Panc1 (cell line): ENCODE data around the gene EMC1. TPM values are rescaled to one million over a fixed set of nuclear protein-coding genes. Genes with fewer than 3 reads are reported as not detected.
"Not testable (repeated sequence)": the region's sequence is repeated elsewhere in the genome, so short reads cannot be mapped to it uniquely, and the experiment has no call there.

ENCODE experiments used
- ATAC-seq: fragments of 200-7000 bp; cut with Tn5 transposase; 2 replicates; pipeline ENCODE4 v1.9.1; 2020; ENCODE audit warnings: mild to moderate bottlenecking, moderate library complexity
- BruUV-seq: library from RNA; stranded (reverse); fragments of 400-500 nt; replicated peaks from 2 replicates; lab custom pipeline; 2021; lab: Mats Ljungman, UMichigan
- CTCF ChIA-PET: fragments of 300-600 bp; sonication (Branson Sonifier 250); formaldehyde crosslinking; loops from one replicate; lab custom pipeline; 2022; ENCODE audit warnings: antibody characterized with exemption; lab: Charles Lee
- POLR2A ChIA-PET: fragments of 300-600 bp; sonication (Branson Sonifier 250); formaldehyde crosslinking; loops from one replicate; lab custom pipeline; 2022; ENCODE audit warnings: antibody characterized with exemption; lab: Charles Lee
- DNase-seq: peaks from one replicate; pipeline ENCODE4 v3.0.0-alpha.2; 2010; ENCODE audit warnings: low read depth, low spot score
- H3K27ac ChIP-seq: 2 replicates; pipeline ENCODE4 v1.5.1; 2011; ENCODE audit warnings: mild to moderate bottlenecking, low read length, inconsistent platforms
- H3K27me3 ChIP-seq: fragments of 200-500 bp; sonication (Bioruptor generic); 2 replicates; pipeline ENCODE4 v1.6.0; 2014; ENCODE audit warnings: low read length, inconsistent platforms; ENCODE audit not compliant: control insufficient read depth, insufficient read depth
- H3K36me3 ChIP-seq: fragments of 200-500 bp; sonication (Bioruptor generic); 2 replicates; pipeline ENCODE4 v1.5.1; 2014; ENCODE audit warnings: inconsistent platforms, mild to moderate bottlenecking, low read length, moderate library complexity; ENCODE audit not compliant: control insufficient read depth, insufficient read depth
- H3K4me1 ChIP-seq: 2 replicates; pipeline ENCODE4 v1.5.1; 2011; ENCODE audit warnings: inconsistent platforms, mild to moderate bottlenecking, low read length, moderate library complexity; ENCODE audit not compliant: control insufficient read depth, insufficient read depth
- H3K4me3 ChIP-seq, 2 experiments: 2 replicates each; pipeline ENCODE4 v1.5.1; 2011 to 2012; ENCODE audit warnings: low read depth in 2 of 2, low read length in 2 of 2, mild to moderate bottlenecking in 2 of 2, inconsistent platforms in 1 of 2, moderate library complexity in 1 of 2
- H3K9me3 ChIP-seq: fragments of 200-500 bp; sonication (Bioruptor generic); 2 replicates; pipeline ENCODE4 v1.5.1; 2014; ENCODE audit warnings: low read depth, mild to moderate bottlenecking, inconsistent platforms, low read length, moderate library complexity; ENCODE audit not compliant: control insufficient read depth, insufficient read depth
- POLR2AphosphoS5 ChIP-seq: IDR thresholded peaks from 2 replicates; pipeline ENCODE4 v1.6.1; 2012; ENCODE audit warnings: mild to moderate bottlenecking, low read depth, low read length, moderate library complexity
- SIN3A ChIP-seq: IDR thresholded peaks from 2 replicates; pipeline ENCODE4 v1.6.1; 2012; ENCODE audit warnings: low read depth, mild to moderate bottlenecking, low read length, moderate library complexity, borderline replicate concordance; ENCODE audit not compliant: insufficient read depth
- TCF7L2 ChIP-seq: IDR thresholded peaks from 2 replicates; pipeline ENCODE4 v1.6.1; 2011; ENCODE audit warnings: mild to moderate bottlenecking, low read depth, low read length, inconsistent platforms
- in situ Hi-C: cut with HindIII; loops from 2 replicates; pipeline ENCODE4 v1.10.0; 2016; ENCODE audit warnings: low sequenced_read_pairs, low pct_unique_long_range_greater_than_20kb
- intact Hi-C: fragments of 100-400 bp; cut with micrococcal nuclease; formaldehyde crosslinking; loops from one replicate; pipeline ENCODE4 v1.10.0; 2022; ENCODE audit not compliant: unreplicated experiment
- total RNA-seq: library from RNA; stranded (reverse); gene quantifications from one replicate; pipeline ENCODE4 v1.2.1, GENCODE V29; 2021; ENCODE audit not compliant: unreplicated experiment
- TF ChIP-seq, protein P1 (sequence below): fragments of 450-650 bp; IDR thresholded peaks from 2 replicates; pipeline ENCODE4 v1.5.1; 2017; ENCODE audit warnings: mild to moderate bottlenecking
- TF ChIP-seq, protein P2 (sequence below), 2 experiments: IDR thresholded peaks; 2 replicates each; pipeline ENCODE4 v1.6.1; 2011 to 2012; ENCODE audit warnings: low read depth in 2 of 2, control low read depth in 1 of 2, low read length in 1 of 2, mild to moderate bottlenecking in 1 of 2, moderate library complexity in 1 of 2; ENCODE audit not compliant: insufficient read depth in 1 of 2

Gene EMC1
- total RNA-seq, 1 experiment from 2014 or later: 103 TPM

DNA sequence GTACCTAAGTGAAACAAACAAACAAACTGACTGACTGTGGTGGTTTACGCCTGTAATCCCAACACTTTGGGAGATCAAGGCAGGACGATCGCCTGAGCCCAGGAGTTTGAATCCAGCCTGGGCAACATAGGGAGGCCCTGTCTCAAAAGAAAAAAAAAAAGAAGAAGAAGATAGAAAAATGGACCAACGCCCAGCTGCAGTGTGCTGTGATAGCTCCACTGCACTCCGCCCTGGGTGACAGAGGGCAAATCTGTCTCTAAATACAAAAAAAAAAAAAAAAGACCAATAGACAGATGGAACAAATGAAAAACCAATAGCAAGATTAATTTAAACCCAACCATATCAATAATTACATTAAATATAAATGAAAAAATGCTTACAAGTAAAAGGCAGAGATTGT is 23.3 kb upstream of the EMC1 start:
- Histone ChIP-seq H3K9me3 (no peaks in the 10 kb centered on the region), H3K27me3 (no peaks in the 10 kb centered on the region), H3K27ac (no peak overlapping the region), H3K4me3 (no peak overlapping the region), H3K36me3 (no peaks in the 10 kb centered on the region), H3K4me1 (no peaks in the 10 kb centered on the region)
- ATAC-seq (no peak), DNase-seq (no peak)
- ChIA-PET CTCF (no interaction called here), POLR2A (no interaction called here)
- in situ Hi-C loops (no loop called here), intact Hi-C loops (no loop called here)
- TF ChIP-seq, protein P1, sequence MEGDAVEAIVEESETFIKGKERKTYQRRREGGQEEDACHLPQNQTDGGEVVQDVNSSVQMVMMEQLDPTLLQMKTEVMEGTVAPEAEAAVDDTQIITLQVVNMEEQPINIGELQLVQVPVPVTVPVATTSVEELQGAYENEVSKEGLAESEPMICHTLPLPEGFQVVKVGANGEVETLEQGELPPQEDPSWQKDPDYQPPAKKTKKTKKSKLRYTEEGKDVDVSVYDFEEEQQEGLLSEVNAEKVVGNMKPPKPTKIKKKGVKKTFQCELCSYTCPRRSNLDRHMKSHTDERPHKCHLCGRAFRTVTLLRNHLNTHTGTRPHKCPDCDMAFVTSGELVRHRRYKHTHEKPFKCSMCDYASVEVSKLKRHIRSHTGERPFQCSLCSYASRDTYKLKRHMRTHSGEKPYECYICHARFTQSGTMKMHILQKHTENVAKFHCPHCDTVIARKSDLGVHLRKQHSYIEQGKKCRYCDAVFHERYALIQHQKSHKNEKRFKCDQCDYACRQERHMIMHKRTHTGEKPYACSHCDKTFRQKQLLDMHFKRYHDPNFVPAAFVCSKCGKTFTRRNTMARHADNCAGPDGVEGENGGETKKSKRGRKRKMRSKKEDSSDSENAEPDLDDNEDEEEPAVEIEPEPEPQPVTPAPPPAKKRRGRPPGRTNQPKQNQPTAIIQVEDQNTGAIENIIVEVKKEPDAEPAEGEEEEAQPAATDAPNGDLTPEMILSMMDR: no peak
- TF ChIP-seq, protein P2, sequence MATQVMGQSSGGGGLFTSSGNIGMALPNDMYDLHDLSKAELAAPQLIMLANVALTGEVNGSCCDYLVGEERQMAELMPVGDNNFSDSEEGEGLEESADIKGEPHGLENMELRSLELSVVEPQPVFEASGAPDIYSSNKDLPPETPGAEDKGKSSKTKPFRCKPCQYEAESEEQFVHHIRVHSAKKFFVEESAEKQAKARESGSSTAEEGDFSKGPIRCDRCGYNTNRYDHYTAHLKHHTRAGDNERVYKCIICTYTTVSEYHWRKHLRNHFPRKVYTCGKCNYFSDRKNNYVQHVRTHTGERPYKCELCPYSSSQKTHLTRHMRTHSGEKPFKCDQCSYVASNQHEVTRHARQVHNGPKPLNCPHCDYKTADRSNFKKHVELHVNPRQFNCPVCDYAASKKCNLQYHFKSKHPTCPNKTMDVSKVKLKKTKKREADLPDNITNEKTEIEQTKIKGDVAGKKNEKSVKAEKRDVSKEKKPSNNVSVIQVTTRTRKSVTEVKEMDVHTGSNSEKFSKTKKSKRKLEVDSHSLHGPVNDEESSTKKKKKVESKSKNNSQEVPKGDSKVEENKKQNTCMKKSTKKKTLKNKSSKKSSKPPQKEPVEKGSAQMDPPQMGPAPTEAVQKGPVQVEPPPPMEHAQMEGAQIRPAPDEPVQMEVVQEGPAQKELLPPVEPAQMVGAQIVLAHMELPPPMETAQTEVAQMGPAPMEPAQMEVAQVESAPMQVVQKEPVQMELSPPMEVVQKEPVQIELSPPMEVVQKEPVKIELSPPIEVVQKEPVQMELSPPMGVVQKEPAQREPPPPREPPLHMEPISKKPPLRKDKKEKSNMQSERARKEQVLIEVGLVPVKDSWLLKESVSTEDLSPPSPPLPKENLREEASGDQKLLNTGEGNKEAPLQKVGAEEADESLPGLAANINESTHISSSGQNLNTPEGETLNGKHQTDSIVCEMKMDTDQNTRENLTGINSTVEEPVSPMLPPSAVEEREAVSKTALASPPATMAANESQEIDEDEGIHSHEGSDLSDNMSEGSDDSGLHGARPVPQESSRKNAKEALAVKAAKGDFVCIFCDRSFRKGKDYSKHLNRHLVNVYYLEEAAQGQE (IDR thresholded peaks at IDR 0.05; ENCODE audit: insufficient read depth in 1 of 2, low read depth in 2 of 2, low read length in 1 of 2): no peak
- TF ChIP-seq POLR2AphosphoS5 (no peak), TCF7L2 (no peak), SIN3A (no peak)
- no TSS peak for BruUV-seq

DNA sequence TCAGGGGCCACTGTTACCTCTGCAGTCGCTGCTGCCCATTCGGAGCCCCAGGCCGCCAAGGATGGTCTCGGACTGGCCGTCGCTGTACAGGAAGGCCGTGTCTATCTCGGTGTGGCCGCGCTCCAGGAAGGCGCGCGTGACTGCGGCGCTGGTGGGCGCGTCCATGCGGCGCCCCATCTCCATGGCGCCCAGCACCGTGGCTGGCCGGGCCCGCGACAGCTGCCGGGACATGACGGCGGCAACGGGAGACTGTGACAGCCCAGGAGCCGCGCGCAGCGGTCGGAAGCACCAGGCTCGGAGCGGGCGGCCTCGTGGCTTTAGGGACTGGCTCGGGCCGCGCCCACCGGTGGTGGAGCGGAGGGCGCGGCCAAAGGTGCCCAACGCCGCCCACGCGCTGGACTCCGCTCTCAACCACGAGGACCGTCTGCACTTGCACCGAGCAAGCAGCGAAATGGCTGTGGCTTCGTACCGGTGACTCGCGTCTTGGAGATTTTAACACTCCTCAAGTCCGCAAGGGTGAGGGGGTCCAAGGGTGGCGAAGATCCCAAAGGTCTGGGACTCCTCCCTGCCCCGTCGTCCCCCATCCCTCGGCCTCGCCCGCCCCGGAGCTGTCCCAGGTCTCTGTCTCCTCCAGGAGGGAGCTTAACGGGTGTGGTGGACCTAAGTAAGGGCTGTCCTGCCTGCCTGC is 22.7 kb upstream of the EMC1 start:
- DNase-seq, intact Hi-C loops, POLR2A ChIA-PET, BruUV-seq, ATAC-seq, H3K27me3 ChIP-seq, H3K9me3 ChIP-seq, H3K4me3 ChIP-seq, H3K27ac ChIP-seq, CTCF ChIA-PET, H3K4me1 ChIP-seq, in situ Hi-C loops, H3K36me3 ChIP-seq: not testable (repeated sequence)

DNA sequence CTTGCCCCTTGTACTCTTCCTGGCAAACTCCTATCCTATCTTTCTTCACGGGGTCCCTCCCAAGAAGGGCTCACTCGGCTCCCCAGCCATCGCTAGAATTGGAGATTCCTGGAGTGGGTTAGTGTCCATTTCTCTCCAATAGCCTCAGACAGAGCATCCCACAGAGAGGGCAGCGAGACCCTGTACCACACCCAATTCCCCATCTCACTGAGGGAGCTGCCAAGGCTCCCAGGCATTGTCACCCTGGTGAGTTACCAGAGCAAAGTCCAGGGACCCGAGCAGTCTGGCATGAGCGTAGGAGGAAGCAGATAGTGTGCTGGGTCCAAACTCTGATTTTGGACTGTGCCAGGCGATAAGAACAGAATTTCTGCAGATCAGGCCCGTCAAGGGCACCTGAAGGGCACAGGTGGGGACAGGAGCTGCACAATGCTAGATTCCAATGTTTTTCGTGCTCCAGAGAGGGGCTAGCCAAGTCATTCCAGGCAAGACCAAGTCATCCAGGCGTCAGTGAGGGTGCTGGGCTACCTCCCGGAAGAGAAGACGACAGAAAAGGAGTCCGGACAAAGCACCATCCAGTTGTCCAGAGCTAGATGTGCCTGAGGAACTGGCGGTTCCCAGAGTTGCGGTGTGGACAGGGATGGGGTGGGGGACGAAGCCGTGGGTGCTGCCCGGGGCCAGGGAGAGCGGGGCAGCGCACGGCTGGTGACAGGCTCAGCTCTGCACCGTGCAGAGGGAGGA is 22.0 kb upstream of the EMC1 start:
- DNase-seq (no peak), ATAC-seq (no peak)
- ChIA-PET POLR2A (no interaction called here), CTCF (interaction anchor here (0.6 kb wide), 1 partner anchor 387 kb away, joined by 3 read pairs; no protein-coding TSS in a partner anchor)
- no TSS peak for BruUV-seq
- TF ChIP-seq POLR2AphosphoS5: no peak
- TF ChIP-seq TCF7L2: no peak
- no peak for TF ChIP-seq SIN3A
- TF ChIP-seq, protein P1: no peak
- TF ChIP-seq, protein P2 (IDR thresholded peaks at IDR 0.05; ENCODE audit: insufficient read depth in 1 of 2, low read depth in 2 of 2, low read length in 1 of 2): no peak
- Histone ChIP-seq H3K36me3 (no peaks in the 10 kb centered on the region), H3K27me3 (no peaks in the 10 kb centered on the region), H3K4me3 (no peak overlapping the region), H3K27ac (no peak overlapping the region), H3K4me1 (no peaks in the 10 kb centered on the region), H3K9me3 (no peaks in the 10 kb centered on the region)
- intact Hi-C loops (no loop called here), in situ Hi-C loops (no loop called here)
